GM12872 (cell line): Measurements from ENCODE around the gene CLCN1.

ENCODE experiments used
- TF ChIP-seq, protein P1 (sequence below): IDR thresholded peaks from 3 replicates; pipeline ENCODE4 v1.5.1; 2011; ENCODE audit warnings: low read depth, mild to moderate bottlenecking, low read length, moderate library complexity; ENCODE audit not compliant: insufficient read depth

The CLCN1 gene

DNA sequence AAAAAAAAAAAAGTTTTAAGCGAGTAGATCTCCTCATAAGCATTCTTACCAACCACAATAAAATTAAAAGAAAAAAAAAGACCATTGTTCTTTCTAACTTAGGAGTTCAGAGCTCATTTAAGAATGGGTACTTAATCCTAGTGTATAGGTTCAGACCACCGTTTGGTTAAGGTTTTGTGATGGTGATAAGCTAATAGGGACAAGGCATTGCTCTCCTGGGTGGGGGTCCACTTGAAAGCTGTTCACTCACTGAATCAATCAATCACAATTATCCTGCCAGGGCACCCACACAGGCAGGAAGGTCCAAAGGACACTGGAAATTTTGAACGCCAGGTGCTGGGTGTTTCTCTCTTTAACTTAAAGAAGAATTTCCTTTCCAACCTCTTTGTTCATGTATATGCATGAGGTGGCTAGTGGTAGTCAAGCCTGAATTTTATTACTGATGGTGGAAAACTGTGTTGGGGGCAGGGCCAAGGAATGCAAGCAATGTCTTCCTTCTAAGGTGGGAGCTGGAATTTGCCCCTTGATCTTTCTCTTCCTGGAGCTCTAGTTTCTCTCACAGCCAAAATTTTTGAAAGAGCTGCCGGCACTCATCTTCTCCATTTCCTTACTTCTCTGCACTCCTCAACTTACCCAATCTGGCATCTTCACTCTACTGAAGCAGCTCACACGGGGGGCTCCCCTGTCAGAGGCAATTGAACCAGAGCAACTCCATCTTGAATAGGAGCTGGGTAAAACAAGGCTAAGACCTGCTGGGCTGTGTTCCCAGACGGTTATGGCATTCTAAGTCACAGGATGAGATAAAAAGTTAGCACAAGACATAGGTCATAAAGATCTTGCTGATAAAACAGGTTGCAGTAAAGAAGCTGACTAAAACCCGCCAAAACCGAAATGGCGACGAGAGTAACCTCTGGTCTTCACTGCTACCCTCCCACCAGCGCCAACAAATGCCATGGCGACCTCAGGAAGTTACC is 54.1 kb downstream of the CLCN1 start:
- TF ChIP-seq, protein P1, sequence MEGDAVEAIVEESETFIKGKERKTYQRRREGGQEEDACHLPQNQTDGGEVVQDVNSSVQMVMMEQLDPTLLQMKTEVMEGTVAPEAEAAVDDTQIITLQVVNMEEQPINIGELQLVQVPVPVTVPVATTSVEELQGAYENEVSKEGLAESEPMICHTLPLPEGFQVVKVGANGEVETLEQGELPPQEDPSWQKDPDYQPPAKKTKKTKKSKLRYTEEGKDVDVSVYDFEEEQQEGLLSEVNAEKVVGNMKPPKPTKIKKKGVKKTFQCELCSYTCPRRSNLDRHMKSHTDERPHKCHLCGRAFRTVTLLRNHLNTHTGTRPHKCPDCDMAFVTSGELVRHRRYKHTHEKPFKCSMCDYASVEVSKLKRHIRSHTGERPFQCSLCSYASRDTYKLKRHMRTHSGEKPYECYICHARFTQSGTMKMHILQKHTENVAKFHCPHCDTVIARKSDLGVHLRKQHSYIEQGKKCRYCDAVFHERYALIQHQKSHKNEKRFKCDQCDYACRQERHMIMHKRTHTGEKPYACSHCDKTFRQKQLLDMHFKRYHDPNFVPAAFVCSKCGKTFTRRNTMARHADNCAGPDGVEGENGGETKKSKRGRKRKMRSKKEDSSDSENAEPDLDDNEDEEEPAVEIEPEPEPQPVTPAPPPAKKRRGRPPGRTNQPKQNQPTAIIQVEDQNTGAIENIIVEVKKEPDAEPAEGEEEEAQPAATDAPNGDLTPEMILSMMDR: no peak

DNA sequence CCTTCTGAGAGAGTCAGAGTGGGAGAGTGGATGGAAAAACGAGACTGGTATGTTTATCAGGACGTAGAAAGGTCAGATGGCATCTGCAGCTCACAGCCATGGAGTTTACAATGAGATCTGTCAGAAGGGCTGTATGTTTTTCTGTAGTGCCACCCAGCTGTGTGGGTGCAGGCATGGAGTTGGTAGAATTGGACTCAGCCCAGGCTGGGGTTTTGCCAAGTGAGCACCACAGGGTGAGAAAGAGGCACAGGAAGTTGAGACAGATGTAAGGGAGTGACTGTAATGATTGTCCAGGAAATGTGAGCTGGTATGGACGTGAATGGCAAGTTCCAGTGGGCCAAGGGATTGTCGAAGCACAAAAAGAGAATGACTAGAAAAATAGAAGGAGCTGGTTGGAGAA is 56.2 kb downstream of the CLCN1 start:
- TF ChIP-seq, protein P1: no peak

DNA sequence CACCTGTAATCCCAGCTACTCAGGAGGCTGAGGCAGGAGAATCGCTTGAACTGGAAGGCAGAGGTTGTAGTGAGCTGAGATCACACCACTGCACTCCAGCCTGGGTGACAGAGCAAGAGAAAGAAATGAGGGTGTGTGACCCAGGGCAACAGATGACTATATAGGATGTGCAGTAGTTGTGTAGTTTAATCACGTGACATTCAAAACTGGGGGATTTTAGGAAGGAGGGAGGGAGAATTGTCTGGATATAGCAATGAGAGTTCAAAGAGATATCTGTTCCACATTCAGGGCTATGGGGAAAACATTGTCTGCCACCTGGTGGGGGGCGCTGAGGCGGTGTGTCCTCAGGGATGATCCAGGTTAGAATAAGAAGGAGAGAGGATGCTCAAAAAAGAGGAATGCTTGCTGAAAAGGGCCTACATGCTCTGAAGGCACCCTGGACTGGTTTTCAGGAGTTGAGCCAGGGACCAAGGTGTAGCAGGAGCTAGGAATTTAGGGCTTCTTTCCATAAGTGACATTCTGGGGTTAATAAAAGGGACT is 57.4 kb downstream of the CLCN1 start:
- TF ChIP-seq, protein P1: 0 out of 3 replicates have a peak, but pooled peaks have one; percentile 4

DNA sequence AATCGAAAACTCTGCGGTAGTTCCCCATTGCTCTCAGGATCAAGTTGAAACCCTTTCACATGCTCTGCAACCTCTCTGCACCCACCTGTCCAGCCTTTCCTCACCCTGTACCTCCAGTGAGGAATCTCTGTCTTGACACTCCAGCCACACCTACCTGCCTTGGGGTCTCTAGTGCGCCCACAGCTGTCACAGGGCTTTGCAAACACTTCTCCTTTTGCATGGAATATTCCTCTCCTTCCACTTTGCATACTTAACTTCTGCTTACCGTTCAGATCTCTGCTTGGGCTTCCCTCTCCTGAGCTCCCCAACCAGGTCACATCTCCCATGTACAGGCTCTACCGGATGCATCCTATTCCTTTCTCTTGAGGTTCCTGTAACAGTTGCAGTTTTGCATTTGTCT is 58.6 kb downstream of the CLCN1 start:
- TF ChIP-seq, protein P1: no peak

DNA sequence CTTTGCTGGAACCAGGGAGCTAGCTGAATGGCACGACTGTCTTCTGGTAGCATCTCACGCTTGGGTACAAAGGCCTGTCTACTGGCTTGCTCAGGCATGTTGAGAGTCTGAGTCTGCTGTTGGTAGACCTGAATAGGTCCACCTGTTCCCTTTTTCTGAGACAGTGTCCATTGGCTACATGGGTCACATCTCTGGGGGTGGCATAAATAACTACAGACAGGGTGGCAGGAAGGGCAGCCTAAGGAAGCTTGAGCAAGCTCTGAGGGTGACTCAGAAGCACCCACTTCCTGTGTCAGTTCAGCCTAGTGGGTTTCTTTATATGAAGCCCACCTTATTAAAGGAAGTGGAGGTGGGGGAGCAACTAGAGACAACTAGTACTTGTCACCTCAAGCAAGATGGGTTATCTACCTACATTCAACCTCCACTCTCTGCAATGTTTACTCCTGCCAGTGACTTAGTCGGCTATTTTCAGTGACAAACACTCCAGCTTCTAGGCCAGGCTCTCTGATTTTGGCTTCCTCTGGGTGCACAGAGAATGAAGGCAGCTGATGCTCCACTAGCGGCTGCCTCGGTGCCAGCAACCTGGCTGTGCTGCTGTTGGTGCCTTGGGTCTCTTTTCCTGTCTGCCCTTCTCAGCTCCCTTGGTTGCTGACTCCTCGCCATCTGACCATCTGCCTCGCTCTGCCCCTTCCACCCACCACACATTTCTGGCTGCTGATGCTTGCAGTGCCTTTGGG is 59.6 kb downstream of the CLCN1 start:
- TF ChIP-seq, protein P1: no peak

DNA sequence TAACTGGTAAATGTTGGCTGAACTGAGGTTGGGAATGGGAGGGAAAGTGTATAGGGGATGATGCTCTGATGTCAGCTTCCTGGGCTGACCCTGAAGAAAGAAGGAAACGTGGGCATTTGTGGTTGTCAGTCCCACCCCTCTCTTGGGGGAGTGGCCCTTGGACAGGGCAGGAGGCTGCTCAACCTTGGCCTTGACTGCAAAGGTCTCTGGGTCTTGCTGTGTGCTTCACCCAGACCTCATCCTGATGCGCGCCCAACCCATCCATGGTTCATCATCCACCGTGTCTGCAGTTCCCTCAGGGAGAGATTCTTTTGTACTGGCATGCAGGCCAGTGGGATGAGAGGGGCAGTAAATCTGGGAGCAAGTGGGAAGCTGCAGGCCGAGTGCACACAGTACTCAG is 60.5 kb downstream of the CLCN1 start:
- TF ChIP-seq, protein P1: no peak
